Loucy (cell line): ENCODE measurements around the gene TNPO1.

Source experiments
- EZH2phosphoT487 ChIP-seq: fragments of 200-600 bp; IDR thresholded peaks from 2 replicates; pipeline ENCODE4 v1.6.1; 2018; ENCODE audit warnings: antibody characterized with exemption, mild to moderate bottlenecking, moderate library complexity, borderline replicate concordance
- TF ChIP-seq, protein P1 (sequence below): fragments of 200-600 bp; sonication (generic); conservative IDR thresholded peaks from 2 replicates; pipeline ENCODE4 v1.5.1; 2014; ENCODE audit warnings: mild to moderate bottlenecking, antibody characterized with exemption, low read length

GRCh38 chr5:72883850-72884249 is 67.4 kb downstream of the TNPO1 start:
- TF ChIP-seq, protein P1, sequence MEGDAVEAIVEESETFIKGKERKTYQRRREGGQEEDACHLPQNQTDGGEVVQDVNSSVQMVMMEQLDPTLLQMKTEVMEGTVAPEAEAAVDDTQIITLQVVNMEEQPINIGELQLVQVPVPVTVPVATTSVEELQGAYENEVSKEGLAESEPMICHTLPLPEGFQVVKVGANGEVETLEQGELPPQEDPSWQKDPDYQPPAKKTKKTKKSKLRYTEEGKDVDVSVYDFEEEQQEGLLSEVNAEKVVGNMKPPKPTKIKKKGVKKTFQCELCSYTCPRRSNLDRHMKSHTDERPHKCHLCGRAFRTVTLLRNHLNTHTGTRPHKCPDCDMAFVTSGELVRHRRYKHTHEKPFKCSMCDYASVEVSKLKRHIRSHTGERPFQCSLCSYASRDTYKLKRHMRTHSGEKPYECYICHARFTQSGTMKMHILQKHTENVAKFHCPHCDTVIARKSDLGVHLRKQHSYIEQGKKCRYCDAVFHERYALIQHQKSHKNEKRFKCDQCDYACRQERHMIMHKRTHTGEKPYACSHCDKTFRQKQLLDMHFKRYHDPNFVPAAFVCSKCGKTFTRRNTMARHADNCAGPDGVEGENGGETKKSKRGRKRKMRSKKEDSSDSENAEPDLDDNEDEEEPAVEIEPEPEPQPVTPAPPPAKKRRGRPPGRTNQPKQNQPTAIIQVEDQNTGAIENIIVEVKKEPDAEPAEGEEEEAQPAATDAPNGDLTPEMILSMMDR = no peak
- TF ChIP-seq EZH2phosphoT487 = no peak
